Epithelial cell of proximal tubule (primary cell): ENCODE data around the gene HDAC4. TPM values are rescaled to one million over a fixed set of nuclear protein-coding genes. Genes with fewer than 3 reads are reported as not detected.

Source experiments
- DNase-seq: peaks from one replicate; pipeline ENCODE4 v3.0.0-alpha.2; 2011; ENCODE audit warnings: low read depth
- H3K4me3 ChIP-seq: 2 replicates; pipeline ENCODE4 v1.5.1; 2011; ENCODE audit warnings: low read depth, mild to moderate bottlenecking, low read length
- CTCF ChIP-seq: conservative IDR thresholded peaks from 2 replicates; pipeline ENCODE4 v1.5.1; 2012; ENCODE audit warnings: low read depth, mild to moderate bottlenecking, low read length
- total RNA-seq: library from RNA; depleted of rRNA; stranded (reverse); fragments of >200 nt; gene quantifications from 2 replicates; pipeline ENCODE4 v1.2.3, GENCODE V29; 2015

Gene HDAC4
- total RNA-seq, 1 donor from 2014 or later: 23.2 TPM

GRCh38 chr2:239021224-239021623 lies 379.6 kb downstream of the HDAC4 start:
- H3K4me3 ChIP-seq: no peak overlapping the region
- DNase-seq: no peak
- no peak for TF ChIP-seq CTCF

- DNase-seq: no peak
Measured at GRCh38 chr2:239020541-239021041, 380.2 kb downstream of the HDAC4 start.

GRCh38 chr2:239019183-239019581 lies 381.6 kb downstream of the HDAC4 start:
- no peak for TF ChIP-seq CTCF
- H3K4me3 ChIP-seq: no peak overlapping the region
- no peak for DNase-seq

More at GRCh38 chr2:239020541-239021041, 380.2 kb downstream of the HDAC4 start:
- no peak for TF ChIP-seq CTCF
- no peak overlapping the region for H3K4me3 ChIP-seq

GRCh38 chr2:239018271-239019182 lies 382.3 kb downstream of the HDAC4 start:
- H3K4me3 ChIP-seq: no peak overlapping the region
- TF ChIP-seq CTCF: no peak
- no peak for DNase-seq

- no peak for DNase-seq
- no peak for TF ChIP-seq CTCF
- no peak overlapping the region for H3K4me3 ChIP-seq
Measured at GRCh38 chr2:239017491-239018098, 383.2 kb downstream of the HDAC4 start.

- TF ChIP-seq CTCF: no peak
- no peak for DNase-seq
- no peak overlapping the region for H3K4me3 ChIP-seq
Measured at GRCh38 chr2:239015901-239016675, 384.7 kb downstream of the HDAC4 start.
